ENCODE results near the gene CSNK1D. TPM values are rescaled to one million over a fixed set of nuclear protein-coding genes. Genes with fewer than 3 reads are reported as not detected.

Gene CSNK1D
- total RNA-seq, 1 donor from 2014 or later, result 118 TPM

DNA sequence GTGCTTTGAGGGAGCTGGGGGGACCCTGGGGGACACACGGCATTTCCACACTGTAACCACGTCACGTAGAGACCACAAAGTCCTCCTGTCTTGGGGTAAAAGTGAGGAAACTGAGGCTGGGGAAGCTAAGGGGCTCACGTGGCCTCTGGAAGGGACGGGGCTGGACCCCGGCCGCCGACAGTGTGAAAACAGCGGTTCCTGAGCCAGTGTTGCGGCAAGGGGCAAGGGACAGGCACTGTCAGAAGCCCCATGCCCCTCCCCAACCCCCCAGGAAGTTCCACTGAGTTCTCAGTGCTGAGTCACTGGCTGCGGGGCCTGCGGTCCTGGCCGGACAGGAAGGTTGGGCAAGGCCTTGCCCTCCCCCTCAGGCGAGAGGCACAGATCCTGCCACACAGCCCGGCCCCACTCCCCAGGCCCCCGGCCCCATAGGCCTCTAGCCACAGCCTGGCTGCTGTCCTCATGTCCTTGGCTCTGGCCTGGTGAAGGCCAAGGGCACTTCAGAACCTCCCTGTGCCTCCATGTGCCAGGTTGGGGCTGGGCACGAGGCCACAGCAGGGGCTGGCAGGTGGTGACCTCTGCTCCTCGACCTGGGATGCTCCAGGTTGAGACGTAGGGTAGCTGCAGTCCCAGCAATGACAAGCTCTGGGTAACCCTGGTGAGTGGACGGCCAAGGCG is 55.8 kb downstream of the CSNK1D start:
- no peak overlapping the region for H3K4me3 Mint-ChIP-seq (ENCODE audit: unreplicated experiment)
- no peaks in the 10 kb centered on the region for H3K9me3 Mint-ChIP-seq (ENCODE audit: unreplicated experiment)
- H3K27ac Mint-ChIP-seq (ENCODE audit: unreplicated experiment), result peak overlapping the region; percentile 90
- TF ChIP-seq, protein P1, sequence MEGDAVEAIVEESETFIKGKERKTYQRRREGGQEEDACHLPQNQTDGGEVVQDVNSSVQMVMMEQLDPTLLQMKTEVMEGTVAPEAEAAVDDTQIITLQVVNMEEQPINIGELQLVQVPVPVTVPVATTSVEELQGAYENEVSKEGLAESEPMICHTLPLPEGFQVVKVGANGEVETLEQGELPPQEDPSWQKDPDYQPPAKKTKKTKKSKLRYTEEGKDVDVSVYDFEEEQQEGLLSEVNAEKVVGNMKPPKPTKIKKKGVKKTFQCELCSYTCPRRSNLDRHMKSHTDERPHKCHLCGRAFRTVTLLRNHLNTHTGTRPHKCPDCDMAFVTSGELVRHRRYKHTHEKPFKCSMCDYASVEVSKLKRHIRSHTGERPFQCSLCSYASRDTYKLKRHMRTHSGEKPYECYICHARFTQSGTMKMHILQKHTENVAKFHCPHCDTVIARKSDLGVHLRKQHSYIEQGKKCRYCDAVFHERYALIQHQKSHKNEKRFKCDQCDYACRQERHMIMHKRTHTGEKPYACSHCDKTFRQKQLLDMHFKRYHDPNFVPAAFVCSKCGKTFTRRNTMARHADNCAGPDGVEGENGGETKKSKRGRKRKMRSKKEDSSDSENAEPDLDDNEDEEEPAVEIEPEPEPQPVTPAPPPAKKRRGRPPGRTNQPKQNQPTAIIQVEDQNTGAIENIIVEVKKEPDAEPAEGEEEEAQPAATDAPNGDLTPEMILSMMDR (IDR thresholded peaks at IDR 0.05), result no peak
- peak; percentile 86 for DNase-seq (ENCODE audit: extremely low spot score, unreplicated experiment)
- peaks cover 38% of the 10 kb centered on the region for H3K4me1 Mint-ChIP-seq (ENCODE audit: unreplicated experiment)
- no peaks in the 10 kb centered on the region for H3K36me3 Mint-ChIP-seq (ENCODE audit: unreplicated experiment)
- no peaks in the 10 kb centered on the region for H3K27me3 Mint-ChIP-seq (ENCODE audit: unreplicated experiment)

DNA sequence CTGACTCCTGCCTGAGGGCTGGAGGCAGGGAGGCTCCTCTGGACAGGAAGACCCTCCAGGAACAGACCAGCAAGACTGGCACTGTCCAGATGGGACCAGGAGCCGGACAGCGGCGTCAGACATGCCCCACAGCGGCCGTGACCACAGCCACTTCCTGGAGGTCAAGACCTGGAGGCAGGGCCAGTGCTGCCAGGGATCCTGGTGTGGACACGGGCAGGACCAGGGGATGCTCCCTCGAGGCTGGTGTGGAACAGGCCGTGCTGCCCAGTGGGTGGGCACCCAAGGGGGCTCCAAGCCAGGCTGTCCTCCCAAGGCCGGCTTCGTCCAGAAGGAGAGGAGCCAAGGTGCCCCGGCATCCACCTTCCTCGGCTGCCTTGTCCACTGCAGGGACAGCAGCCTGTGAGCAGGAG is 56.4 kb downstream of the CSNK1D start:
- no peak overlapping the region for H3K4me3 Mint-ChIP-seq (ENCODE audit: unreplicated experiment)
- TF ChIP-seq, protein P1 (IDR thresholded peaks at IDR 0.05), result no peak
- no peaks in the 10 kb centered on the region for H3K9me3 Mint-ChIP-seq (ENCODE audit: unreplicated experiment)
- H3K27ac Mint-ChIP-seq (ENCODE audit: unreplicated experiment), result peak overlapping the region; percentile 90
- no peaks in the 10 kb centered on the region for H3K36me3 Mint-ChIP-seq (ENCODE audit: unreplicated experiment)
- H3K4me1 Mint-ChIP-seq (ENCODE audit: unreplicated experiment), result peaks cover 40% of the 10 kb centered on the region
- H3K27me3 Mint-ChIP-seq (ENCODE audit: unreplicated experiment), result no peaks in the 10 kb centered on the region
- DNase-seq (ENCODE audit: extremely low spot score, unreplicated experiment), result peak; percentile 83

DNA sequence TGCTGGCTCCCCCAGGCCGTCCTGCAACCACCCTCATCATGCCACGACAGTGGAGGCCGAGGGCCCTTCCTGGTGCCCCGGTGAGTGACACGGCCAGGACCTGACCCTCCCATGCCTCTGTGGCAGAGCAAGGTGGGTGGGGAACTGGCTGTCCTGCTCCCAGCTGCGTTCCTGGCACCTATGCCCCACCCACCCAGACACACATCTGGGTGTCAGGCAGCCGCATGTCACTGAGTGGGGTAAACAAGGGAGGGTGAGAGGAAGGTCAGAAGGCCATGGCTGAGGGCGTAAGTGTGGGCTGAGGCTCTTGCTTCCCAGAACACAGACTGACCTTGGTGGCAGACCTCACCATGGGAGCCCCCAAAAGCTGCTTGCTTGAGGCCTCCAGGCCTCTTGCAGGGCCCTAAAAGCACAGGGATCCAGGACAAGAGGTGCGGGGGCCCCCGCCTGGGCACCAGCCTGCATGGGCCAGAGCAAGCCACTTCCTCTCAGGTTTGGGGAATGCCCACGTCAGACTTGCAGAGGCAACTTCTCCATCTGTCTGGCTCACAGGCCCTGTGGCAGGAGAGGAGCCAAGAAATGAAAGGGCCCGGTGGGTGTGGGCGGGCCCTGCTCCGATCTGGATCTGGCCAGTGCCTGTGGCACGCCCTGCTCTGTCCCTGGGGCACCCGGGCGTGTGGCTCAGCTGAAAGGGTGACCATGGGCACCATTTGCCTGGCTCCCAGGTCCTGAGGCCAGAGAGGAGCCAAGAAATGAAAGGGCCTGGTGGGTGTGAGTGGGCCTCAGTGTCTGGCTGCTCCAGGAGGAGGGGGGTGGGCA is 57.0 kb downstream of the CSNK1D start:
- no peaks in the 10 kb centered on the region for H3K9me3 Mint-ChIP-seq (ENCODE audit: unreplicated experiment)
- TF ChIP-seq, protein P1 (IDR thresholded peaks at IDR 0.05), result no peak
- no peak overlapping the region for H3K4me3 Mint-ChIP-seq (ENCODE audit: unreplicated experiment)
- peaks cover 44% of the 10 kb centered on the region for H3K4me1 Mint-ChIP-seq (ENCODE audit: unreplicated experiment)
- peak overlapping the region; percentile 90 for H3K27ac Mint-ChIP-seq (ENCODE audit: unreplicated experiment)
- peak; percentile 83 for DNase-seq (ENCODE audit: extremely low spot score, unreplicated experiment)
- H3K36me3 Mint-ChIP-seq (ENCODE audit: unreplicated experiment), result no peaks in the 10 kb centered on the region
- no peaks in the 10 kb centered on the region for H3K27me3 Mint-ChIP-seq (ENCODE audit: unreplicated experiment)

DNA sequence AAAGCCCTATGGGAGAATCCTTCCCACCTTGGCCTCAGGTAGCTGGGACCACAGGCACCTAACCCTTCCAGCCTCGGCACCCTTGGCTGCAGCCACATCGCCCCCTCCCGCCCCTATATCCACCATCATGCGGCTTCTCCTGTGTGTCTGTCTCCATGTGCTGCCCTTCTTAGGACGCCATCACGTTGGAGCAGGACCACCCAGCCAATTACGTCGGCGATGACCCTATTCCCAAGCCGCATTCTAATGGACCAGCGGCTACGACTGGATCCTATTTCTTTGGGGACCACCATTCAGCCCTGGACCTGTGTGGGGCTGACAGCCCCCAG is 57.6 kb downstream of the CSNK1D start:
- TF ChIP-seq, protein P1 (IDR thresholded peaks at IDR 0.05), result no peak
- no peak for DNase-seq (ENCODE audit: extremely low spot score, unreplicated experiment)
- Mint-ChIP-seq H3K4me1 (ENCODE audit: unreplicated experiment) (peaks cover 41% of the 10 kb centered on the region), H3K27me3 (ENCODE audit: unreplicated experiment) (no peaks in the 10 kb centered on the region), H3K9me3 (ENCODE audit: unreplicated experiment) (no peaks in the 10 kb centered on the region), H3K36me3 (ENCODE audit: unreplicated experiment) (no peaks in the 10 kb centered on the region), H3K4me3 (ENCODE audit: unreplicated experiment) (no peak overlapping the region), H3K27ac (ENCODE audit: unreplicated experiment) (peak overlapping the region; percentile 90)
